ENCODE measurements around the gene PLOD1. TPM values are rescaled to one million over a fixed set of nuclear protein-coding genes. Genes with fewer than 3 reads are reported as not detected.
"Not testable (repeated sequence)": the region's sequence is repeated elsewhere in the genome, so short reads cannot be mapped to it uniquely, and the experiment has no call there.

PLOD1 gene
- total RNA-seq, 6 experiments from 2014 or later: 294 to 438 (median 315) TPM

DNA sequence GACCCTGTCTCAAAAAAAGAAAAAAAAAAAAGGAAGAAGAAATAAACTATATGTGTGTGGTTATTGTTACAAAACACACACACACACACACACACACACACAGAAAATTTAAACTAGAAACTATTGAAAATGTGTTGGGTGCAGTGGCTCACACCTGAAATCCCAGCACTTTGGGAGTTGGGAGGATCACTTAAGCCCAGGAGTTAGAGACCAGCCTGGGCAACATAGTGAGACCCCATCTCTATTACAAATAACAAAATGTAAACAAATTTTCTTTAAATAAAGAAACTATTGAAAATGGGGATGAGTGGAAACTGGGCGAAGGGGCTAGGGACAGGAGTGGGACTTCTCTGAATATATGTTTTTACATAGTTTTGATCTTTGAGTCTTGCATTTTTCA, 31.3 kb upstream of the PLOD1 start:
- no peaks in the 10 kb centered on the region for H3K36me3 Mint-ChIP-seq (ENCODE audit: low read depth)
- H3K27me3 Mint-ChIP-seq (ENCODE audit: insufficient read depth): peaks cover 26% of the 10 kb centered on the region
- H3K9me3 Mint-ChIP-seq: peaks cover 4% of the 10 kb centered on the region; the same call in 1 of the 2 replicates
- H3K27ac Mint-ChIP-seq: no peak overlapping the region
- DNase-seq: no peak
- H3K4me3 Mint-ChIP-seq: no peak overlapping the region
- peaks cover 5% of the 10 kb centered on the region for H3K4me1 Mint-ChIP-seq (ENCODE audit: low read depth)
- TF ChIP-seq, protein P1, sequence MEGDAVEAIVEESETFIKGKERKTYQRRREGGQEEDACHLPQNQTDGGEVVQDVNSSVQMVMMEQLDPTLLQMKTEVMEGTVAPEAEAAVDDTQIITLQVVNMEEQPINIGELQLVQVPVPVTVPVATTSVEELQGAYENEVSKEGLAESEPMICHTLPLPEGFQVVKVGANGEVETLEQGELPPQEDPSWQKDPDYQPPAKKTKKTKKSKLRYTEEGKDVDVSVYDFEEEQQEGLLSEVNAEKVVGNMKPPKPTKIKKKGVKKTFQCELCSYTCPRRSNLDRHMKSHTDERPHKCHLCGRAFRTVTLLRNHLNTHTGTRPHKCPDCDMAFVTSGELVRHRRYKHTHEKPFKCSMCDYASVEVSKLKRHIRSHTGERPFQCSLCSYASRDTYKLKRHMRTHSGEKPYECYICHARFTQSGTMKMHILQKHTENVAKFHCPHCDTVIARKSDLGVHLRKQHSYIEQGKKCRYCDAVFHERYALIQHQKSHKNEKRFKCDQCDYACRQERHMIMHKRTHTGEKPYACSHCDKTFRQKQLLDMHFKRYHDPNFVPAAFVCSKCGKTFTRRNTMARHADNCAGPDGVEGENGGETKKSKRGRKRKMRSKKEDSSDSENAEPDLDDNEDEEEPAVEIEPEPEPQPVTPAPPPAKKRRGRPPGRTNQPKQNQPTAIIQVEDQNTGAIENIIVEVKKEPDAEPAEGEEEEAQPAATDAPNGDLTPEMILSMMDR (IDR thresholded peaks at IDR 0.05): no peak

DNA sequence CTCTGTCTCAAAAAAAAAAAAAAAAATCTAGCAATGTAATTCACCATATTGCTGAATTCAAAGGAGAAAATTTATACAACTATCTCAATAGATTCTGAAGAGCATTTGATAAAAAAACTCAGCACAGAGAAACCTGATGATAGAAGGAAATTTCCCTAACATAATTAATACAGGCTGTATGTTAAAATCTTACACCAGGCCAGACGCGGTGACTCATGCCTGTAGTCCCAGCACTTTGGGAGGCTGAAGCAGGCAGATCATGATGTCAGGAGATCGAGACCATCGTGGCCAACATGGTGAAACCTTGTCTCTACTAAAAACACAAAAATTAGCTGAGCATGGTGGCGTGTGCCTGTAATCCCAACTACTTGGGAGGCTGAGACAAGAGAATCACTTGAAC, 30.4 kb upstream of the PLOD1 start:
- H3K9me3 Mint-ChIP-seq: peaks cover 11% of the 10 kb centered on the region
- H3K4me3 Mint-ChIP-seq; DNase-seq; H3K36me3 Mint-ChIP-seq (ENCODE audit: low read depth); H3K27ac Mint-ChIP-seq: not testable (repeated sequence)
- peaks cover 11% of the 10 kb centered on the region for H3K4me1 Mint-ChIP-seq (ENCODE audit: low read depth)
- peaks cover 32% of the 10 kb centered on the region for H3K27me3 Mint-ChIP-seq (ENCODE audit: insufficient read depth)

- Mint-ChIP-seq H3K9me3 (peaks cover 11% of the 10 kb centered on the region), H3K4me1 (ENCODE audit: low read depth) (peaks cover 17% of the 10 kb centered on the region), H3K27ac (no peak overlapping the region), H3K27me3 (ENCODE audit: insufficient read depth) (peaks cover 32% of the 10 kb centered on the region), H3K36me3 (ENCODE audit: low read depth) (no peaks in the 10 kb centered on the region), H3K4me3 (no peak overlapping the region)
- no peak for DNase-seq
- TF ChIP-seq, protein P1 (IDR thresholded peaks at IDR 0.05): no peak
Measured at GRCh38 chr1:11904978-11905377, 29.5 kb upstream of the PLOD1 start.

DNA sequence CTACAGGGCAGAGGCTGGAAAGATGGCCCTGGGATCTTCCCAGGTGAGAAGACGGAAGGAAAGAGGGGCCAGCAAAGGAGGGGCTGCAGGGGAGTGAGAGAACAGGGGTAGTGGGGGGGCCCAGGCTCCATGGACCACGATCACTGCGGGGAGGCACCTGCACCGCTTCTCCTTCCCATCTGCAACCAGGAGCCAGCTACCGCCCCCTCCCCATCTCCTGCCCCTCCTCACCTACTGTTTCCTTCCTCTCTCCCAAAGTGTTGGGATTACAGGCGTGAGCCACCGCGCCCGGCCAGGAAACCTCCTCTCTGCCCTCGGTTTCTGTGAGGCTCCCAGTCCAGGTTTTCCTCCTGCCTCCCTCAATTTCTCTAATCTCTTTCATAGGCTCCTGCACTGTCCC, 27.6 kb upstream of the PLOD1 start:
- peaks cover 25% of the 10 kb centered on the region for H3K27me3 Mint-ChIP-seq (ENCODE audit: insufficient read depth)
- H3K36me3 Mint-ChIP-seq (ENCODE audit: low read depth): no peaks in the 10 kb centered on the region
- H3K9me3 Mint-ChIP-seq: peaks cover 11% of the 10 kb centered on the region
- TF ChIP-seq, protein P1 (IDR thresholded peaks at IDR 0.05): no peak
- H3K4me1 Mint-ChIP-seq (ENCODE audit: low read depth): peaks cover 19% of the 10 kb centered on the region
- no peak overlapping the region for H3K4me3 Mint-ChIP-seq
- no peak for DNase-seq
- H3K27ac Mint-ChIP-seq: no peak overlapping the region

DNA sequence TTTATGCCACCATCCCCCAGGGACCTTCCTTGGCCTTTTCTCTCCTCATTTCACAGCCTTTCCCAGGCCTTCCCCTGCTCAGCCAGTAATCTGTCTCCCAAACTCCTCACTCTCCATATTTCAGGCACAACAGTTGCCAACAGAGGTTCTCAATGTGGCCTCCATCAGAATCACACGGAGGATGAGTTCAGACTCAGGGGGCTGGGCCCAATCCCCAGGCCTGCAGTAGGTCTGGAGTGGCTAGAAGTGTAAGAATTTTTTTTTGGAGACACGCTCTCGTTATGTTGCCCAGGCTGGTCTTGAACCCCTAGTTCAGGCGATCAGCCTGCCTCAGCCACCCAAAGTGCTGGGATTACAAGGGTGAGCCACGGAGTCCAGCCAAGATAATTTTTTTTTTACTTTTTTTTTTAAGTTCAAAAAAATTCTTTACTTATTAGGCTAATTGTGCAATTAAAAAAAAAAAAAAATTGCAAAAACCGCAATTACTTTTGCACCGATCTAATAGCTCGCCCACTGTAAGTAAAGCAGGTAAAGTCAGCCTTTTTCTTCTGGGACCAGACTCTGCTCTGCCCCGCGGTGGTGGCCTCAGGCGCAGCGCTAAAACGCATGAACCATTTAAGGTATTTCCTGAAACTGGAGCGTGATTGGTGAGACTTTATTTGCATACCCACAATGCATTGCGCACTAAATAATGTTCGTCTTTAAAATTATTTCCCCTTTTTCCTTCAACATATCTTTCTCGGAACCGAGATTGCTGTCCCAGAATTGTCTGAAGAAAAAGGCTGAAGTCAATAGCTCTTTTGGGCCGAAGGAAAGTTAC, 27.0 kb upstream of the PLOD1 start:
- TF ChIP-seq, protein P1 (IDR thresholded peaks at IDR 0.05): peak; percentile 82
- DNase-seq: peak; percentile 94
- Mint-ChIP-seq H3K27ac (peak overlapping the region; percentile 100), H3K27me3 (ENCODE audit: insufficient read depth) (peaks cover 25% of the 10 kb centered on the region), H3K9me3 (peaks cover 11% of the 10 kb centered on the region), H3K4me1 (ENCODE audit: low read depth) (peaks cover 19% of the 10 kb centered on the region), H3K36me3 (ENCODE audit: low read depth) (no peaks in the 10 kb centered on the region), H3K4me3 (peak overlapping the region; percentile 92)

DNA sequence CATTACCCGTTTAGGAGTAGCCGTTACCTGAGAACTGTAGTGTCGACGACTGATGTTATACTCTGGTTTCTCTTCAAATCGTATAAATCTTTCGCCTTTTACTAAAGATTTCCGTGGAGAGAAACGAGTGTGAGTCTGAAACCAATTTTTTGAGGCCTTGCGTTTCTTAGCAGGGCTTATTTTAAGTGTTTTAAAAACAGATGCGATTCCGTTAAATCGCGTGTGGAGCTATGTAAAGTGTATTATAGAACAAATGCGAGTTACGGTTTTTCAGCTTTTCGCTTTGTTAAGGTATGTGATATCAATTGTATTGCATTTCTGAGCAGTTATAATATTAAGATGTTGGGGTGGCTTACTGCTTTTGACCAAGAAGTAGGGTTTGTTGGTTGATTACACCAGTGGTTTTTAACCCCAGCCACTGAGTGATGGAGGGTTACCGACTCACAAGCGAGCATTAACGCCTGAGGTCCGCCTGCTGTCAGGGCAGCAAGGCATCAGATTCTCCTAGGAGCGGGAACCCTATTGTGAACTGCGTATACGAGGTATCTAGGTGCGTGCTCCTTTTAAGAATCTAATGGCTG, 26.3 kb upstream of the PLOD1 start:
- peak overlapping the region; percentile 100 for H3K27ac Mint-ChIP-seq
- H3K36me3 Mint-ChIP-seq (ENCODE audit: low read depth): no peaks in the 10 kb centered on the region
- peaks cover 19% of the 10 kb centered on the region for H3K4me1 Mint-ChIP-seq (ENCODE audit: low read depth)
- TF ChIP-seq, protein P1 (IDR thresholded peaks at IDR 0.05): no peak
- H3K27me3 Mint-ChIP-seq (ENCODE audit: insufficient read depth): peaks cover 25% of the 10 kb centered on the region
- DNase-seq: peak; percentile 100
- peaks cover 11% of the 10 kb centered on the region for H3K9me3 Mint-ChIP-seq
- peak overlapping the region; percentile 92 for H3K4me3 Mint-ChIP-seq

- Mint-ChIP-seq H3K4me1 (ENCODE audit: low read depth) (peaks cover 19% of the 10 kb centered on the region), H3K27ac (peak overlapping the region; percentile 52; the same call in 1 of the 2 replicates), H3K27me3 (ENCODE audit: insufficient read depth) (peaks cover 28% of the 10 kb centered on the region), H3K9me3 (peaks cover 11% of the 10 kb centered on the region)
- not testable (repeated sequence) for DNase-seq; H3K36me3 Mint-ChIP-seq (ENCODE audit: low read depth); H3K4me3 Mint-ChIP-seq
Measured at GRCh38 chr1:11910914-11911228, 23.6 kb upstream of the PLOD1 start.
